K562 (cell line): ENCODE measurements around the gene XPR1. TPM values are rescaled to one million over a fixed set of nuclear protein-coding genes. Genes with fewer than 3 reads are reported as not detected.

Experiments
- ARNT ChIP-seq, 2 experiments: fragments of 450-650 bp; IDR thresholded peaks; 2 replicates each; pipeline ENCODE4 v1.6.1; 2016; ENCODE audit warnings: mild to moderate bottlenecking in 1 of 2
- ATF7 ChIP-seq: fragments of 450-650 bp; IDR thresholded peaks from 2 replicates; pipeline ENCODE4 v1.7.1; 2014; ENCODE audit warnings: mild to moderate bottlenecking, moderate library complexity
- BACH1 ChIP-seq: fragments of 200-800 bp; sonication (Bioruptor generic); IDR thresholded peaks from 2 replicates; pipeline ENCODE4 v1.6.1; 2016; ENCODE audit warnings: missing genetic modification characterization, missing compliant biosample characterization
- BCOR ChIP-seq: fragments of 450-650 bp; IDR thresholded peaks from 2 replicates; pipeline ENCODE4 v1.6.1; 2016
- CEBPG ChIP-seq, 3 experiments: fragments of 200-800 bp in 1 of 3; sonication (Bioruptor generic) in 1 of 3; sonication (generic) in 1 of 3; formaldehyde crosslinking in 1 of 3; IDR thresholded peaks in 2 of 3; conservative IDR thresholded peaks in 1 of 3; 2 replicates each; pipeline versions ENCODE4 v1.6.1 to v1.8.0; 2016 to 2022; ENCODE audit warnings: missing compliant biosample characterization in 2 of 3, missing genetic modification characterization in 2 of 3, mild to moderate bottlenecking in 1 of 3, missing genetic modification reagents in 1 of 3
- CREB3L1 ChIP-seq: fragments of 450-650 bp; IDR thresholded peaks from 2 replicates; pipeline ENCODE4 v1.6.1; 2014; ENCODE audit warnings: low read depth, mild to moderate bottlenecking, moderate library complexity, borderline replicate concordance
- CREM ChIP-seq: IDR thresholded peaks from 2 replicates; pipeline ENCODE4 v1.6.1; 2014; ENCODE audit warnings: antibody characterized with exemption, low read depth
- E2F6 ChIP-seq, 2 experiments: IDR thresholded peaks; 2 replicates each; pipeline ENCODE4 v1.6.1; 2011; ENCODE audit warnings: borderline replicate concordance in 1 of 2, control low read depth in 1 of 2, low read depth in 1 of 2, low read length in 1 of 2, mild to moderate bottlenecking in 1 of 2, mixed read lengths in 1 of 2, moderate library complexity in 1 of 2; ENCODE audit not compliant: insufficient read depth in 1 of 2, insufficient read length in 1 of 2, poor library complexity in 1 of 2, severe bottlenecking in 1 of 2; ENCODE audit errors: extremely low read depth in 1 of 2
- FIP1L1 ChIP-seq: fragments of 200-400 bp; formaldehyde crosslinking; IDR thresholded peaks from 2 replicates; pipeline ENCODE4 v1.6.1; 2018; ENCODE audit warnings: mild to moderate bottlenecking, low read depth, low read length; ENCODE audit not compliant: poor library complexity, severe bottlenecking
- GATAD2B ChIP-seq: fragments of 450-650 bp; IDR thresholded peaks from 2 replicates; pipeline ENCODE4 v1.6.1; 2017; ENCODE audit warnings: mild to moderate bottlenecking, borderline replicate concordance
- GTF2E2 ChIP-seq: fragments of 200-800 bp; sonication (Bioruptor generic); IDR thresholded peaks from 2 replicates; pipeline ENCODE4 v1.6.1; 2016; ENCODE audit warnings: missing genetic modification characterization, missing compliant biosample characterization
- KDM5B ChIP-seq: fragments of 200-600 bp; sonication (generic); IDR thresholded peaks from 2 replicates; pipeline ENCODE4 v1.6.1; 2012; ENCODE audit warnings: low read depth, mild to moderate bottlenecking, moderate library complexity, low read length, control low read depth, inconsistent platforms; ENCODE audit not compliant: insufficient replicate concordance
- MAFK ChIP-seq: IDR thresholded peaks from 2 replicates; pipeline ENCODE4 v1.6.1; 2011; ENCODE audit warnings: low read length, improper control_type of control experiment
- MEIS2 ChIP-seq: fragments of 450-650 bp; IDR thresholded peaks from 2 replicates; pipeline ENCODE4 v1.6.1; 2014; ENCODE audit warnings: mild to moderate bottlenecking; ENCODE audit not compliant: partially characterized antibody
- PTTG1 ChIP-seq: fragments of 450-650 bp; IDR thresholded peaks from 2 replicates; pipeline ENCODE4 v1.6.1; 2016; ENCODE audit warnings: low read depth, mild to moderate bottlenecking, missing genetic modification characterization, missing compliant biosample characterization
- RCOR1 ChIP-seq, 2 experiments: IDR thresholded peaks; 2 replicates each; pipeline ENCODE4 v1.6.1; 2012; ENCODE audit warnings: low read depth in 2 of 2, low read length in 2 of 2, borderline replicate concordance in 1 of 2, improper control_type of control experiment in 1 of 2
- SOX6 ChIP-seq: fragments of 450-650 bp; IDR thresholded peaks from 2 replicates; pipeline ENCODE4 v1.6.1; 2014; ENCODE audit warnings: mild to moderate bottlenecking
- SP1 ChIP-seq: sonication (generic); formaldehyde crosslinking; IDR thresholded peaks from 2 replicates; pipeline ENCODE4 v1.8.1; 2022; ENCODE audit warnings: mild to moderate bottlenecking, missing genetic modification reagents
- TAF9B ChIP-seq: fragments of 450-650 bp; IDR thresholded peaks from 2 replicates; pipeline ENCODE4 v1.6.1; 2018; ENCODE audit warnings: mild to moderate bottlenecking; ENCODE audit not compliant: partially characterized antibody
- TEAD2 ChIP-seq: fragments of 450-650 bp; IDR thresholded peaks from 2 replicates; pipeline ENCODE4 v1.6.1; 2016; ENCODE audit warnings: missing genetic modification characterization, control low read depth, missing compliant biosample characterization
- ZBTB17 ChIP-seq: fragments of 450-650 bp; formaldehyde crosslinking; IDR thresholded peaks from 2 replicates; pipeline ENCODE4 v1.4.0; 2020; ENCODE audit warnings: mild to moderate bottlenecking
- ZFX ChIP-seq: sonication (generic); formaldehyde crosslinking; IDR thresholded peaks from 2 replicates; pipeline ENCODE4 v1.8.0; 2022; ENCODE audit warnings: mild to moderate bottlenecking, missing genetic modification reagents, moderate library complexity
- ZNF668 ChIP-seq: fragments of 250-450 bp; sonication (Bioruptor Pico); IDR thresholded peaks from 2 replicates; pipeline ENCODE4 v1.8.0; 2022; ENCODE audit warnings: mild to moderate bottlenecking, inconsistent platforms
- polyA plus RNA-seq, 8 experiments: library from polyadenylated mRNA; depleted of rRNA in 4 of 8; stranded (reverse) in 5 of 8; unstranded in 3 of 8; fragments of >200 nt; fragmentation: Nextera tagmentation in 2 of 8; fragmentation: Illumina TruSeq in 1 of 8; extraction: Ambion mirVana in 2 of 8; extraction: Trizol in 1 of 8; gene quantifications; 2 replicates each; pipeline versions ENCODE4 v1.2.1 to v1.2.3, GENCODE V29; 2011 to 2014; ENCODE audit warnings: inconsistent platforms in 1 of 8, missing spikeins in 1 of 8
- total RNA-seq, 7 experiments: library from RNA; depleted of rRNA in 6 of 7; stranded (reverse); fragments of >200 nt in 6 of 7; fragmentation: Illumina TruSeq in 2 of 7; extraction: Trizol in 2 of 7; gene quantifications; 2 replicates each; pipeline versions ENCODE4 v1.2.1 to v1.2.3, GENCODE V29; 2011 to 2021; ENCODE audit warnings: low replicate concordance in 1 of 7

XPR1 gene
- total and polyA plus RNA-seq, 9 of the 15 experiments (the other 6 are each of a cell fraction or from before 2014, with no cell fraction given): 3.0 to 66.2 (median 38.6) TPM

GRCh38 chr1:180609643-180610555 is 21.9 kb upstream of the XPR1 start (continued):
- no peak for TF ChIP-seq BCOR
- TF ChIP-seq ARNT (IDR thresholded peaks at IDR 0.05): peak in 1 of 2 experiments; percentile 84; a peak in 2 of 4 replicates
- no peak for TF ChIP-seq KDM5B
- 0 out of 2 replicates have a peak, but pooled peaks have one; percentile 1 for TF ChIP-seq MAFK
- peak; percentile 68 for TF ChIP-seq TAF9B
- peak; percentile 81; the same call in 1 of the 2 replicates for TF ChIP-seq ZNF668 (CRISPR knock-in tag)
- peak; percentile 85 for TF ChIP-seq GTF2E2 (tag)
- 0 out of 2 replicates have a peak, but pooled peaks have one; percentile 26 for TF ChIP-seq CREB3L1
- no peak for TF ChIP-seq SOX6
- TF ChIP-seq ZBTB17 (CRISPR knock-in tag): peak; percentile 66; the same call in 1 of the 2 replicates
- no peak for TF ChIP-seq CEBPG (CRISPR knock-in tag; IDR thresholded peaks at IDR 0.05)
- peak; percentile 62 to 75; a peak in 2 of 4 replicates for TF ChIP-seq CEBPG (tag; conservative IDR thresholded peaks at IDR 0.05 in 1 of 2, IDR thresholded peaks at IDR 0.05 in 1 of 2)
- peak; percentile 43; the same call in 1 of the 2 replicates for TF ChIP-seq ATF7
- 0 out of 2 replicates have a peak, but pooled peaks have one; percentile 41 for TF ChIP-seq BACH1 (tag)
- TF ChIP-seq E2F6 (IDR thresholded peaks at IDR 0.05; ENCODE audit: borderline replicate concordance in 1 of 2, extremely low read depth in 1 of 2, insufficient read depth in 1 of 2, insufficient read length in 1 of 2, low read depth in 1 of 2, low read length in 1 of 2, poor library complexity in 1 of 2, severe bottlenecking in 1 of 2): peak in 1 of 2 experiments; percentile 22
- peak; percentile 85; the same call in 1 of the 2 replicates for TF ChIP-seq GATAD2B
- peak; percentile 14; the same call in 1 of the 2 replicates for TF ChIP-seq ZFX (CRISPR knock-in tag)
- TF ChIP-seq FIP1L1: no peak
- 0 out of 2 replicates have a peak, but pooled peaks have one; percentile 8 for TF ChIP-seq SP1 (CRISPR knock-in tag)
- 0 out of 2 replicates have a peak, but pooled peaks have one; percentile 16 for TF ChIP-seq PTTG1 (tag)
- peak; percentile 74 for TF ChIP-seq MEIS2
- peak in 1 of 2 experiments; percentile 72; a peak in 1 of 4 replicates for TF ChIP-seq RCOR1 (IDR thresholded peaks at IDR 0.05; ENCODE audit: borderline replicate concordance in 1 of 2, low read depth in 2 of 2, low read length in 2 of 2)
- peak; percentile 7; the same call in 1 of the 2 replicates for TF ChIP-seq CREM
- TF ChIP-seq TEAD2 (tag): peak; percentile 62; the same call in 1 of the 2 replicates
